ENCODE data around the gene LNPEP.

DNA sequence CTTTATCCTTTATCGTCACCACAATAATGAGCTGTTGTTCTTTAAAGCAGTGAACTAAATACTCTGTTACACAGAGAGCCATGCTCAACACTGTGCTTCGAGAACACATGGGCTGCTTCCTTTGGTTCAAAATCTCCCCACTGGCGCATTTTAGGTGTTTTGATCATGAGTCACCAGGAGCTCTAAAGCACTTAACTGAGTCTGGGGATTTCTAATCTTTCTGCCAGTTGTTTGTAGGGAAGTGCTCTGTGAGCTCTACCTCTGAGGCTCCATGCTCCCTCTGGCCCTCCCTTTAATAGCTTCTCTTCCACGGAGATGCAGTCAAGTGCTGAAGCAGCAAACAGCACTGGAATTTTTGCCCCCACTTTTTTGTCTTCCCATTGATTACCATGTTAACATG lies 42.5 kb upstream of the LNPEP start:
- TF ChIP-seq CTCF (IDR thresholded peaks at IDR 0.05): no peak
- no peak for TF ChIP-seq POLR2A (IDR thresholded peaks at IDR 0.05)
